GM12892 (cell line): ENCODE data around the gene ADAM17.

Source experiments
- POLR2A ChIP-seq: IDR thresholded peaks from 2 replicates; pipeline ENCODE4 v1.6.1; 2011; ENCODE audit warnings: low read depth, low read length, control low read depth
- POLR2AphosphoS5 ChIP-seq: IDR thresholded peaks from 2 replicates; pipeline ENCODE4 v1.6.1; 2011; ENCODE audit warnings: low read depth, low read length, control low read depth
- TAF1 ChIP-seq: IDR thresholded peaks from 2 replicates; pipeline ENCODE4 v1.6.1; 2011; ENCODE audit warnings: low read depth, mild to moderate bottlenecking, control low read depth, low read length, borderline replicate concordance

DNA sequence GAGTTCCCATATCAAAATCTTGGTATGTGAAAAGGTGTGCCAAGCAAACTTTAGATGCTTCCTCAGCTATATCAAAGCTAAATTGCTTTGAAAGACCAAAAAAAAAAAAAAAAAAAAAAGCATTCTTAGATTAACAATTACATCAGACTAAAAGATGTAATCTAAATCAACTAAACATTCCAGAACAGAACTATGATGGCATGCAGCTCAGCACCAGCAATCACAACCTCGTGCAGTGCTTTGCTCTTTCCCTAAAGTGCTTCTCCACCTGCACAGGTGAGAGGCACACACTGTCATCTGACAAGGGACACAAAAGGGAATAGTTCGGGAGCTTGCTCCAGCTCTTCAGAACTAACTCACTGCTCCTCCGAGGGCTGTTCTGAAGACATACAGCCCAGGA lies 37.5 kb downstream of the ADAM17 start:
- TF ChIP-seq POLR2A (no peak), TAF1 (no peak), POLR2AphosphoS5 (no peak)
